Uterus (tissue), 4 donors: Measurements from ENCODE around the gene RDM1. TPM values are rescaled to one million over a fixed set of nuclear protein-coding genes. Genes with fewer than 3 reads are reported as not detected.

Experiments
- DNase-seq, 2 donors: peaks; one replicate each; pipeline ENCODE4 v3.0.0-alpha.2; 2019 to 2020
- H3K27ac ChIP-seq, 2 donors: fragments of 200-600 bp; sonication (generic); 1 replicate in 1 of 2; 2 replicates in 1 of 2; pipeline ENCODE4 v1.5.1; 2016 to 2018
- H3K27me3 ChIP-seq, 2 donors: fragments of 200-600 bp; sonication (generic); one replicate each; pipeline ENCODE4 v1.5.1; 2018 to 2019; ENCODE audit warnings: control low read depth in 1 of 2
- H3K36me3 ChIP-seq, 2 donors: fragments of 200-600 bp; sonication (generic); one replicate each; pipeline ENCODE4 v1.5.1; 2019; ENCODE audit warnings: control low read depth in 1 of 2
- H3K4me1 ChIP-seq, 2 donors: fragments of 200-600 bp; sonication (generic); one replicate each; pipeline ENCODE4 v1.5.1; 2018 to 2019; ENCODE audit warnings: control low read depth in 1 of 2
- H3K4me3 ChIP-seq, 2 donors: fragments of 200-600 bp; sonication (generic); 1 replicate in 1 of 2; 2 replicates in 1 of 2; pipeline ENCODE4 v1.5.1; 2018 to 2019; ENCODE audit warnings: mild to moderate bottlenecking in 1 of 2
- H3K9me3 ChIP-seq, 2 donors: fragments of 200-600 bp; sonication (generic); one replicate each; pipeline ENCODE4 v1.5.1; 2019; ENCODE audit warnings: control low read depth in 1 of 2
- CTCF ChIP-seq, 4 experiments: fragments of 200-600 bp in 2 of 4; fragments of 450-650 bp in 2 of 4; sonication (generic) in 2 of 4; IDR thresholded peaks; one replicate each; pipeline ENCODE4 v1.5.1; 2016 to 2019; ENCODE audit warnings: antibody characterized with exemption in 4 of 4, mild to moderate bottlenecking in 2 of 4, moderate library complexity in 1 of 4
- POLR2A ChIP-seq, 2 donors: fragments of 450-650 bp; IDR thresholded peaks; one replicate each; pipeline ENCODE4 v1.6.1; 2016; ENCODE audit warnings: antibody characterized with exemption in 2 of 2, mild to moderate bottlenecking in 1 of 2, moderate library complexity in 1 of 2
- intact Hi-C: fragments of 100-400 bp; cut with DNase I; formaldehyde crosslinking; loops from one replicate; pipeline ENCODE4 v1.15.1; 2023; ENCODE audit warnings: low total_unique reads
- total RNA-seq, 4 donors: library from RNA; depleted of rRNA in 3 of 4; stranded (reverse); fragments of >200 nt in 3 of 4; gene quantifications; one replicate each; pipeline versions ENCODE4 v1.1.0 to v1.2.4, GENCODE V29; 2014 to 2023
- donor health status: DM: yes; HTN: yes; CAD: no.

RDM1 gene
- total RNA-seq, 4 donors from 2014 or later, result 3.5 TPM; not detected in 3

- TF ChIP-seq POLR2A (IDR thresholded peaks at IDR 0.05) (no peak), CTCF (IDR thresholded peaks at IDR 0.05) (no peak)
- H3K27ac ChIP-seq, result no peak overlapping the region
- no peaks in the 10 kb centered on the region for H3K4me1 ChIP-seq
- H3K36me3 ChIP-seq, result no peaks in the 10 kb centered on the region
- no peak for DNase-seq
- H3K27me3 ChIP-seq, result no peaks in the 10 kb centered on the region
- no peak overlapping the region for H3K4me3 ChIP-seq
- intact Hi-C loops, result no loop called here
- H3K9me3 ChIP-seq, result no peaks in the 10 kb centered on the region
Measured at GRCh38 chr17:35877345-35878029, 53.1 kb downstream of the RDM1 start.

- Histone ChIP-seq H3K27me3 (no peaks in the 10 kb centered on the region), H3K27ac (no peak overlapping the region), H3K36me3 (no peaks in the 10 kb centered on the region), H3K4me3 (no peak overlapping the region), H3K9me3 (no peaks in the 10 kb centered on the region), H3K4me1 (no peaks in the 10 kb centered on the region)
- TF ChIP-seq POLR2A (IDR thresholded peaks at IDR 0.05) (no peak), CTCF (IDR thresholded peaks at IDR 0.05) (no peak)
- no peak for DNase-seq
- intact Hi-C loops, result no loop called here
Measured at GRCh38 chr17:35876534-35876933, 54.0 kb downstream of the RDM1 start.

GRCh38 chr17:35875800-35876139 lies 54.8 kb downstream of the RDM1 start:
- H3K4me3 ChIP-seq, result no peak overlapping the region
- H3K9me3 ChIP-seq, result no peaks in the 10 kb centered on the region
- no peak for TF ChIP-seq POLR2A (IDR thresholded peaks at IDR 0.05)
- no peak for TF ChIP-seq CTCF (IDR thresholded peaks at IDR 0.05)
- H3K27ac ChIP-seq, result no peak overlapping the region
- intact Hi-C loops, result no loop called here
- H3K4me1 ChIP-seq, result no peaks in the 10 kb centered on the region
- H3K27me3 ChIP-seq, result no peaks in the 10 kb centered on the region
- DNase-seq, result no peak
- H3K36me3 ChIP-seq, result no peaks in the 10 kb centered on the region

- H3K36me3 ChIP-seq, result no peaks in the 10 kb centered on the region
- no peaks in the 10 kb centered on the region for H3K27me3 ChIP-seq
- no peaks in the 10 kb centered on the region for H3K4me1 ChIP-seq
- DNase-seq, result no peak
- H3K27ac ChIP-seq, result no peak overlapping the region
- no peak for TF ChIP-seq CTCF (IDR thresholded peaks at IDR 0.05)
- TF ChIP-seq POLR2A (IDR thresholded peaks at IDR 0.05), result no peak
- intact Hi-C loops, result no loop called here
- no peaks in the 10 kb centered on the region for H3K9me3 ChIP-seq
- no peak overlapping the region for H3K4me3 ChIP-seq
Measured at GRCh38 chr17:35875072-35875799, 55.3 kb downstream of the RDM1 start.

GRCh38 chr17:35872196-35872980 lies 58.2 kb downstream of the RDM1 start:
- Histone ChIP-seq H3K27me3 (no peaks in the 10 kb centered on the region), H3K4me1 (no peaks in the 10 kb centered on the region), H3K36me3 (no peaks in the 10 kb centered on the region), H3K4me3 (no peak overlapping the region), H3K27ac (no peak overlapping the region), H3K9me3 (no peaks in the 10 kb centered on the region)
- TF ChIP-seq POLR2A (IDR thresholded peaks at IDR 0.05) (no peak), CTCF (IDR thresholded peaks at IDR 0.05) (no peak)
- intact Hi-C loops, result no loop called here
- DNase-seq, result no peak
